K562 (cell line): ENCODE measurements around the gene KIF6.

ENCODE experiments used
- FOS ChIP-seq: IDR thresholded peaks from 3 replicates; pipeline ENCODE4 v1.6.1; 2011; ENCODE audit not compliant: insufficient read length; ENCODE audit errors: extremely low read depth
- FOXJ3 ChIP-seq: sonication (generic); formaldehyde crosslinking; IDR thresholded peaks from 2 replicates; pipeline ENCODE4 v1.4.0; 2020; ENCODE audit warnings: mild to moderate bottlenecking, missing genetic modification reagents
- NUFIP1 ChIP-seq: fragments of 450-650 bp; IDR thresholded peaks from 2 replicates; pipeline ENCODE4 v1.6.1; 2018; ENCODE audit not compliant: partially characterized antibody
- POLR2A ChIP-seq: fragments of 450-650 bp; conservative IDR thresholded peaks from 2 replicates; pipeline ENCODE4 v1.6.1; 2016
- RBM39 ChIP-seq: fragments of 200-400 bp; formaldehyde crosslinking; optimal IDR thresholded peaks from 2 replicates; pipeline ENCODE3; 2018; ENCODE audit warnings: low read depth, low read length
- TAF7 ChIP-seq: fragments of 450-650 bp; IDR thresholded peaks from 2 replicates; pipeline ENCODE4 v1.6.1; 2016; ENCODE audit warnings: missing genetic modification characterization, missing compliant biosample characterization
- TCF7L2 ChIP-seq: fragments of 150-350 bp; IDR thresholded peaks from 2 replicates; pipeline ENCODE4 v1.6.1; 2016; ENCODE audit warnings: low read depth, mild to moderate bottlenecking, low read length, moderate library complexity
- TRIM28 ChIP-seq: fragments of 450-650 bp; IDR thresholded peaks from 2 replicates; pipeline ENCODE4 v1.6.1; 2017
- TF ChIP-seq, protein P1 (sequence below), 3 experiments: IDR thresholded peaks in 2 of 3; conservative IDR thresholded peaks in 1 of 3; 2 replicates each; pipeline ENCODE4 v1.5.1; 2011 to 2012; ENCODE audit warnings: low read length in 3 of 3, mild to moderate bottlenecking in 3 of 3, control low read depth in 2 of 3, improper control_type of control experiment in 1 of 3, inconsistent platforms in 1 of 3, low read depth in 1 of 3, mixed read lengths in 1 of 3, moderate library complexity in 1 of 3; ENCODE audit not compliant: insufficient read depth in 2 of 3
- TF ChIP-seq, protein P2 (sequence below): sonication (generic); formaldehyde crosslinking; IDR thresholded peaks from 2 replicates; pipeline ENCODE4 v1.5.0; 2020; ENCODE audit warnings: missing genetic modification reagents
- TF ChIP-seq, protein P3 (sequence below): sonication (generic); formaldehyde crosslinking; IDR thresholded peaks from 2 replicates; pipeline ENCODE4 v1.8.0; 2022; ENCODE audit warnings: mild to moderate bottlenecking, low read depth, missing genetic modification reagents

DNA sequence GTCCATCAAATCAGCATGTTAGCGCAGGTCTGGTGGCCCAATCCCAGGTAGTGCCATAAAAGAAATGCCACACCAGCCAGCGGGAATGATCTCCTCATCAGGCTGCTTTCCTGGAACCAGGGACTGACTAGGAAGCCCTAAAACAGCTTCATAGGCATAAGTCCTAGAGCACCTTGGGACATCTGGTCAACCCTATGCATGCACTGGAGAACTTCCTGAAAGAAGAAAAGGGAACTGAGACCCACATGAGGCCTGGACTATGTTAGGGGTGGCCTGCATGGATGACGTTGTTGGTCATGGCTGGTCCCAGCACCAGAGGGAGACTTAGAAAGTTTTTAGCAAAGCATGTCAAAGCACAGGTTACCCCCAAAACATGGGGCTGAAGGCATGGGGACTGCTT lies 395.2 kb downstream of the KIF6 start:
- TF ChIP-seq, protein P1, sequence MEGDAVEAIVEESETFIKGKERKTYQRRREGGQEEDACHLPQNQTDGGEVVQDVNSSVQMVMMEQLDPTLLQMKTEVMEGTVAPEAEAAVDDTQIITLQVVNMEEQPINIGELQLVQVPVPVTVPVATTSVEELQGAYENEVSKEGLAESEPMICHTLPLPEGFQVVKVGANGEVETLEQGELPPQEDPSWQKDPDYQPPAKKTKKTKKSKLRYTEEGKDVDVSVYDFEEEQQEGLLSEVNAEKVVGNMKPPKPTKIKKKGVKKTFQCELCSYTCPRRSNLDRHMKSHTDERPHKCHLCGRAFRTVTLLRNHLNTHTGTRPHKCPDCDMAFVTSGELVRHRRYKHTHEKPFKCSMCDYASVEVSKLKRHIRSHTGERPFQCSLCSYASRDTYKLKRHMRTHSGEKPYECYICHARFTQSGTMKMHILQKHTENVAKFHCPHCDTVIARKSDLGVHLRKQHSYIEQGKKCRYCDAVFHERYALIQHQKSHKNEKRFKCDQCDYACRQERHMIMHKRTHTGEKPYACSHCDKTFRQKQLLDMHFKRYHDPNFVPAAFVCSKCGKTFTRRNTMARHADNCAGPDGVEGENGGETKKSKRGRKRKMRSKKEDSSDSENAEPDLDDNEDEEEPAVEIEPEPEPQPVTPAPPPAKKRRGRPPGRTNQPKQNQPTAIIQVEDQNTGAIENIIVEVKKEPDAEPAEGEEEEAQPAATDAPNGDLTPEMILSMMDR (IDR thresholded peaks at IDR 0.05 in 2 of 3, conservative IDR thresholded peaks at IDR 0.05 in 1 of 3; ENCODE audit: insufficient read depth in 2 of 3, low read depth in 1 of 3, low read length in 3 of 3), result no peak
- TF ChIP-seq TAF7 (tag) (no peak), TCF7L2 (no peak), RBM39 (no peak), POLR2A (no peak), NUFIP1 (no peak), TRIM28 (no peak), FOXJ3 (CRISPR knock-in tag) (no peak), FOS (no peak)
- TF ChIP-seq, protein P2, sequence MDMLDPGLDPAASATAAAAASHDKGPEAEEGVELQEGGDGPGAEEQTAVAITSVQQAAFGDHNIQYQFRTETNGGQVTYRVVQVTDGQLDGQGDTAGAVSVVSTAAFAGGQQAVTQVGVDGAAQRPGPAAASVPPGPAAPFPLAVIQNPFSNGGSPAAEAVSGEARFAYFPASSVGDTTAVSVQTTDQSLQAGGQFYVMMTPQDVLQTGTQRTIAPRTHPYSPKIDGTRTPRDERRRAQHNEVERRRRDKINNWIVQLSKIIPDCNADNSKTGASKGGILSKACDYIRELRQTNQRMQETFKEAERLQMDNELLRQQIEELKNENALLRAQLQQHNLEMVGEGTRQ (CRISPR knock-in tag), result no peak
- TF ChIP-seq, protein P3, sequence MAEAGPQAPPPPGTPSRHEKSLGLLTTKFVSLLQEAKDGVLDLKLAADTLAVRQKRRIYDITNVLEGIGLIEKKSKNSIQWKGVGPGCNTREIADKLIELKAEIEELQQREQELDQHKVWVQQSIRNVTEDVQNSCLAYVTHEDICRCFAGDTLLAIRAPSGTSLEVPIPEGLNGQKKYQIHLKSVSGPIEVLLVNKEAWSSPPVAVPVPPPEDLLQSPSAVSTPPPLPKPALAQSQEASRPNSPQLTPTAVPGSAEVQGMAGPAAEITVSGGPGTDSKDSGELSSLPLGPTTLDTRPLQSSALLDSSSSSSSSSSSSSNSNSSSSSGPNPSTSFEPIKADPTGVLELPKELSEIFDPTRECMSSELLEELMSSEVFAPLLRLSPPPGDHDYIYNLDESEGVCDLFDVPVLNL (CRISPR knock-in tag), result no peak
